ENCODE results near the gene ZNF579. TPM values are rescaled to one million over a fixed set of nuclear protein-coding genes. Genes with fewer than 3 reads are reported as not detected.

ZNF579 gene
- total and polyA plus RNA-seq, 2 of the 8 experiments (the other 6 are each of a cell fraction or from before 2014, with no cell fraction given), result 10.0 to 18.9 TPM

DNA sequence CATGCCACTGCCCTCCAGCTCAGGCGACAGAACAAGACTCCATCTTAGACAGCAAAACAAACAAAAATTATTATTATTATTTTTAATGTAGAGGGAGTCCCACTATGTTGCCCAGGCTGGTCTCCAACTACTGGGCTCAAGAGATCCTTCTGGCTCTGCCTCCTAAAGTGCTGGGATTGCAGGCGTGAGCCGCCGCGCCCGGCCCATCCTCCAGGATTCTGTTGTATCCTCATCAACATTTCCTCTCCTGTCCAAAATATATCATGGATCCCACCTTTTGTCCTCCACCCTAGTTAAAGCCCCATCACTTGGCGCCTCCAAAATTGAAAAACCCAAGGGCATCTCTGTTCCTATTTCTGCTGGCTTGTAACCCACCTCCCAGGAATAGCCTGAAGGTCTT, 42.5 kb upstream of the ZNF579 start:
- H2BK15ac ChIP-seq (ENCODE audit: low read length), result no peak overlapping the region
- no peak overlapping the region for H4K91ac ChIP-seq (replicated peaks; ENCODE audit: insufficient read length, low read length)
- no peak overlapping the region for H3K27ac ChIP-seq (ENCODE audit: low read depth, low read length)
- no peak overlapping the region for H2AFZ ChIP-seq (ENCODE audit: low read length)
- H3K18ac ChIP-seq (ENCODE audit: extremely low read depth, low read length), result no peak overlapping the region
- DNase-seq (ENCODE audit: low read depth in 1 of 2, low spot score in 2 of 2), result no peak
- no peaks in the 10 kb centered on the region for H3K9me3 ChIP-seq (ENCODE audit: insufficient read depth in 2 of 2, low read depth in 1 of 2, low read length in 1 of 2)
- H3K36me3 ChIP-seq (ENCODE audit: control insufficient read depth in 2 of 4, insufficient read depth in 4 of 4, low read length in 3 of 4), result peaks cover 0 to 11% (median 1%) of the 10 kb centered on the region in 4 experiments; a peak in 4 of 8 replicates
- no peak overlapping the region for H4K8ac ChIP-seq (ENCODE audit: extremely low read depth, insufficient read depth, low read length)
- H3K4me1 ChIP-seq (replicated peaks in 1 of 4; ENCODE audit: control insufficient read depth in 3 of 4, insufficient read depth in 4 of 4, low read length in 3 of 4), result peaks cover 0 to 3% (median 0%) of the 10 kb centered on the region in 4 experiments; a peak in 3 of 7 replicates
- H3K23ac ChIP-seq (ENCODE audit: insufficient read length), result no peak overlapping the region
- ChIA-PET POLR2A (ENCODE audit: partially characterized antibody) (interaction anchor here (0.9 to 6.8 kb wide), 7 partner anchors 10 to 24 kb away, joined by 3 to 32 read pairs (median 4); partner anchors contain the start of genes CCDC106, FIZ1 and ZNF865), CTCF (ENCODE audit: partially characterized antibody) (interaction anchor here (0.8 to 8.0 kb wide), 3 partner anchors 9 to 30 kb away, joined by 3 to 38 read pairs (median 9); partner anchors contain the start of gene ZNF865)
- no peak for FAIRE-seq
- no peaks in the 10 kb centered on the region for H3K79me1 ChIP-seq (ENCODE audit: low read depth, low read length)
- H2AK5ac ChIP-seq (ENCODE audit: low read depth, low read length), result no peak overlapping the region
- no peak overlapping the region for H2BK12ac ChIP-seq (ENCODE audit: low read depth, low read length)
- H3K27me3 ChIP-seq (replicated peaks in 1 of 4; ENCODE audit: control insufficient read depth in 3 of 4, extremely low read depth in 1 of 4, insufficient read depth in 3 of 4, low read length in 3 of 4), result no peaks in the 10 kb centered on the region
- TF ChIP-seq POU5F1 (IDR thresholded peaks at IDR 0.05; ENCODE audit: low read depth, low read length), result no peak
- no peak overlapping the region for H4K5ac ChIP-seq (ENCODE audit: insufficient read length, low read depth, low read length)
- no peak overlapping the region for H3K4ac ChIP-seq (replicated peaks; ENCODE audit: insufficient read length, low read depth, low read length)
- no peaks in the 10 kb centered on the region for H3K23me2 ChIP-seq (ENCODE audit: low read depth, low read length)
- no peak overlapping the region; a peak in 1 of 4 replicates for H3K4me2 ChIP-seq (ENCODE audit: insufficient read depth in 1 of 2, low read depth in 2 of 2, low read length in 2 of 2)
- WGBS, 2 experiments (ENCODE audit: extremely low coverage in 1 of 2, insufficient coverage in 1 of 2, insufficient read length in 1 of 2, insufficient replicate concordance in 2 of 2, low coverage in 1 of 2, low lambda C conversion rate in 2 of 2, missing lambda C conversion rate in 1 of 2), result 95% methylated on average over 7 of the region's 7 CpGs; no CpG with 5 or more reads in 1 of the 2 experiments
- H4K20me1 ChIP-seq (replicated peaks in 1 of 2; ENCODE audit: control insufficient read depth in 1 of 2, insufficient read depth in 2 of 2, low read length in 2 of 2), result peaks cover 1 to 5% of the 10 kb centered on the region in 2 experiments
- no peaks in the 10 kb centered on the region for H3K79me2 ChIP-seq (ENCODE audit: control insufficient read depth in 1 of 2, insufficient read depth in 2 of 2, low read length in 2 of 2)
- no peak overlapping the region for H3K14ac ChIP-seq (ENCODE audit: insufficient read length)
- H2BK20ac ChIP-seq (ENCODE audit: low read length), result no peak overlapping the region
- no peak overlapping the region for H2BK120ac ChIP-seq (replicated peaks; ENCODE audit: low read depth, low read length)
- no peak overlapping the region for H2BK5ac ChIP-seq (ENCODE audit: low read depth, low read length)
- no peak overlapping the region for H3K56ac ChIP-seq (replicated peaks; ENCODE audit: insufficient read length, low read depth, low read length)
- H3K4me3 ChIP-seq (ENCODE audit: extremely low read depth in 1 of 4, insufficient read depth in 2 of 4, low read depth in 3 of 4, low read length in 4 of 4), result no peak overlapping the region
- no peak overlapping the region for H3K9ac ChIP-seq (replicated peaks in 1 of 4; ENCODE audit: extremely low read depth in 1 of 4, low read depth in 3 of 4, low read length in 3 of 4)

Measured in H1 (cell line).